Non-pigmented ciliary epithelial cell (primary cell): ENCODE data around the gene KRT24.
A peak's percentile ranks its signal among the peaks of the same experiment; 100 is the strongest.
"Not testable (repeated sequence)": the region's sequence is repeated elsewhere in the genome, so short reads cannot be mapped to it uniquely, and the experiment has no call there.

Source experiments
- DNase-seq: peaks from one replicate; pipeline ENCODE4 v3.0.0-alpha.2; 2010; ENCODE audit warnings: low read depth

Gene KRT24

DNA sequence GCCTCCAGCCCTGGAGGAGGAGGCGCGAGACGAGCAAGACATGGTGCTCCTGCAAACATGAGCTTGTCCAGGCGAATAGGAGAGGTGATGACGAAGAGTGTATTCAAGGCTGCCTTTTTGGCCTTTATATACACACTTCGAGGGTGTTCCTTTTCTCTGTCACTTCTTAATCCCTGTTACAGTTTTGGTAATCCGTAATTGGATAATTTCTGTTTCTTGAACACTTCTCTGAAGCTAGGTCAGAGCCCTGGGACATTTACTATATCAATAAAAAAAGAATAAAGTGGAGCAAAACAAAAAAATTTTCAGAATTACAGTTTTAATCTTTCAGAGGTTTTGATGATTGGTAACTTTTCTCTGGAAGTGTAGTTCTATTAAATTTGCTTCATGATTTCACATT lies at the start of gene KRT24:
KRT24 (minus strand) TSS at position 101 of the 400 bp plus-strand sequence; CDS start at position 42, 59 bp downstream.
- DNase-seq = no peak

DNA sequence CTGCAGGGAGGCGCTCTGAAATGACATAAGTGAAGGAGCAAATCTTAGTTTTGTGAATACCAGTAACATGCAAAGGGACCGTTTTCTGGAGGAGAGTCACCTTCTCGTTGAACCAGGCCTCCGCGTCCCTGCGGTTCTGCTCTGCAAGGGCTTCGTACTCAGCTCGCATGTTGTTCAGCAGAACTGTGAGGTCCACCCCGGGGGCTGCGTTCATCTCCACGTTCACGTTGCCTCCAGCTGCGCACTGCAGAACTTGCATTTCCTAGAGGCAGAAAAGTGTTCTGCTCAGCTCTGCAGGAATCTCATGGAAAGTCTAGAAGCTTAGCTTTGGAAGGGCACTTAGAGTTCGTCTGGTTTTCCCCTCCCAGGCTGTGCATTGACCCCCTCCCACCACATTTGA lies 47.5 kb upstream of the KRT24 start:
- no peak for DNase-seq

DNA sequence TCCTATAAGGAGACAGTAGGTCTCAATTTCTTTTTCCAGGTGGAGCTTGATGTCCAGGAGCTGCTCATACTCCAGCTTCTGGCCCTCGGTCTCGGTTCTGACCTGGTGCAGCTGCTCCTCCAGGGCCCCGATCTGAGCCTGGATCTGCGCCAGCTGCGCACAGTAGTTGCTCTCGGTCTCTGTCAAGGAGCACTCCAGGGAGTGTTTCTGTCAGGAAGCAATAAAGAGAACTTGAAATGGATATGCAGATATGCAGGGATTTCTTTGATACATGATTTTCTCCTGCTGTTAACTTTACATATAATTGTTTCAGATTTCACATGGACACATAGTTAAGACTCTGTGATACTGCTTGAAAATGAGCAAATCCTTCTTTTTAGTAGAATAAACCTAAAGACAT lies 46.8 kb upstream of the KRT24 start:
- no peak for DNase-seq

DNA sequence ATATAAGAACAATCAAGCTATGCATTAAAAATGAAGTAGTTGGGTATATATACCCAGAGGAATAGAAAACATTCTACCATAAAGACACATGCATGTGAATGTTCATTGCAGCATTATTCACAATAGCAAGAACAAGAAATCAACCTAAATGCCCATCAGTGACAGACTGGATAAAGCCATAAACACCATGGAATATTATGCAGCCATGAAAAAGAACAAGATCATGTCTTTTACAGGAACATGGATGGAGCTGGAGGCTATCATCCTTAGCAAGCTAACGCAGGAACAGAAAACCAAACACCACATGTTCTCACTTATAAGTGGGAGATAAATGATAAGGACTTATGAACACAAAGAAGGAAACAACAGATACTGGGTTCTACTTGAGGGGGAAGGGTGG lies 45.1 kb upstream of the KRT24 start:
- not testable (repeated sequence) for DNase-seq

DNA sequence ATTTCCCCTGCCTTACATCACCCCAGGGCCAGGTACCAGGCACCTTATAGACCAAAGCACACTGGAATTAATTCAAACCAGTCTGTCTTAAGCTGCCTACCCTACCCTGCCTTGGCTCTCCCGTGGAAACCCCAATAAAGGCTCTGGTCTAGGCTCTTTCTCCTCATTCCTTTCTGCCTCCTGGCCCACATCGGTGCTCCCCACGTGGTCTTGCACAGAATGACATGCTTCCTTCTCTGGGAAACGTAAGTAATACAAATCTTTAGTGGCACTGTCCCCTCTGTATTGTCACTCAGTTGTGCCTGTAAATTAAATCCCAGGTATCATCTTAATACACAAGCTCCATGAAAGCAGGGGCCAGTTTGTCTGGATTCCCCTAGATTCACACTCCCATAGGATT lies 35.0 kb upstream of the KRT24 start:
- DNase-seq = no peak

DNA sequence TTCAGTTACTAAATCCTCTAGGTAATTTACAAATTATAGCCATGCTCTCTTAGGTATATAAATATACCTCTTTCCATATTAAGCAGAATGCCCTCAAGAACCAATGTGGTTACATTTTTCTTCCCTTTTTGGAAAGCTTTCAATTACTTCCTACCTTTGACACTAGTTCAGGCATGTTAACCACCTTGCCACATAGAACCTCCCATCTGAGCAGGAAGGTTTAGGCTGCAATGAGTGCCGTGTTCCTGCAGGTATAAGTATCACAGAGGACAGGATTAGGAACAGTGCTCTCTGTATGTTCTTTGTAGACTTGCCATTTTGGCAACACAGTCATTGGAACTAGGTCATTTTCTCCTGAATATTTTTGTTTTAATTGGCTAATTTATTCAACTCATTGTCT lies 31.5 kb upstream of the KRT24 start:
- DNase-seq = no peak

DNA sequence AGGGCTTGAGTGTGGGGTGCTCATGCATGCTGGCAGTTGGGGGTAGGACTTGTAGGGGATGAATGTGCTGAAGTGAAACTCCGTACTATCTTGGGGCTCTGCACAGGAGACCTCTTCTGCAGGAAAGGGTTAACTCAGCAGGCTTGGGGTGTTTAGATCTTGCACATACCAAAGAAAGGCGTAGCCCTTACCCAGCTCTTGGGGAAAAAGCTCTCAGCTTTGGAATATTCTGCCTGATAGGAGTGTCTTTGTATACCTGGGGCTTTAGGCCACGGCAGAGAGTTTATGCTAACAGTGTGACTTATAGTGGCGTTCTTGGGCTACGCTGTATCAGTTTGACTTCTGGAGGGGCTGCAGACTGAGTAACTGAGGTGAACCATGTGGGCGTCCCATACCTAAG lies 30.5 kb upstream of the KRT24 start:
- no peak for DNase-seq

DNA sequence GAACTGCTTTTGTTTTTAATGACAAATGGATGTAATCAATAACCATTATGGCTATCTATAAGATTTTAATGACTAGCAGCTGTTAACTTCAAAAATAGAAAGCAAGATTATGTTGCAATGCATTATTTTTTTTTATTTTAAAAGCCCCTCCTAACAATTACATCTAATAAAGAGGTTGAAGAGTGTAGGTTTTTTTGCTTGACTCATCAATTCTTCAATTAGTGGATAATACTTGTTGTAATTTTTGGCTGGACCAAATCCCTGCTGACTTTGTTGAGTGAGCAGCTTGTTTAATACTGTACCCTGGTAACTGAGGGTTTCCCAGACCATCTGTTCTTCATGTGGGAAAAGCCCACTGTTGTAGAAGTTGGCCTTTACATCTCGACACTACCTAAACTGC lies 27.4 kb upstream of the KRT24 start:
- no peak for DNase-seq

DNA sequence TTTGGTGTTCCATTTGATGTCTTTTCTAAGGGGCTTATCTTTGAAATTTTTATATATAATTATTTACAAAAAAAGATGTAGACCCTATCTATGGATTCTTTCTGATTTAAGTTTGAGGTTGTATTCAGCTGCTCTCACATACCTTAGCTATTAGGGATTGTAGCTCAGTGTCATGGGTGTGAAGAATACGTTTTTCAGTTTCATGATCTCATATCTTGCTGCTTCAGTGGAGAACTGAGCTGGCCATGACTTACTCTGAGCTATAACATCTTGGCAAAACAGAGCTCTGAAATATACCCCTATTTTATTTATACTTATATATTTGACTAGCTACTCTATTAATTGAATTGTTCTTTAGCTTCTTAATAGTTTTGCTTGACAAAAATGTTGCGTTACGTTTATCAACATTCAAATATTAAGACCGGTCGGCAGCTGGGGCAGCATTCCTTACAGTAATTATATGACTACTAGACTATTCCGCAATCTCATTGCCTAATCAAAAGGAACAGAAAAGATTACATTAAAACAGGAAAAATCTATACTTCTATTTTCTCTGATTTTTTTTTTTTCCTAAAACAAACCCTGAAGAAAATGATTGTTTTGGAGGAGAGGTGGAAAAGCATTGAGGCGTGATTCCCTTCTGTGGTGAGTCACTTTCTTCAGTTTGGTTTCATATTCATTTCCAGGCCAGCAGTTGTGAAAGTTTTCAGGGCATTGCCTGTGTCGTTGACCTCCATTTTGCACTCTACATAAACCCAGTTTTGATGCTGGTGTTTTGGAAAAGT lies 24.1 kb upstream of the KRT24 start:
- peak; percentile 47 for DNase-seq

DNA sequence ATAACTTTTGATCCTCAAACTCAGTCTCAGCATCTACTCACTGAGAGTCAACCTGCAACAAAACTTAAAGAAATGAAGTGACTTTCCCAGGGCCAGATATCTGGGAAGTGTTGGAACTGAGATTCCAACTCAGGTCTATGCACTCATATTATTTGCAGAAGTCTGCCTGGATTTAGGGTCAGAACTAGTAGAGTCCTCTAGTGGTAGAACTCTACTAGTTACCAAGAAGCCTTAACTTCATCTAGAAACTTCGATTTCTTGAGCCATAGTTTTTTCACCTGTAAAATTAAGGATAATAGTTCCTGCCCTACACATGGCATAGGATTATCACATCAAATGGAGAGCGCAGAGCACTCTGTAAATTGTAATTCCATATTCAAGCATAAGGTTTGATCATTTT lies 23.4 kb upstream of the KRT24 start:
- no peak for DNase-seq

DNA sequence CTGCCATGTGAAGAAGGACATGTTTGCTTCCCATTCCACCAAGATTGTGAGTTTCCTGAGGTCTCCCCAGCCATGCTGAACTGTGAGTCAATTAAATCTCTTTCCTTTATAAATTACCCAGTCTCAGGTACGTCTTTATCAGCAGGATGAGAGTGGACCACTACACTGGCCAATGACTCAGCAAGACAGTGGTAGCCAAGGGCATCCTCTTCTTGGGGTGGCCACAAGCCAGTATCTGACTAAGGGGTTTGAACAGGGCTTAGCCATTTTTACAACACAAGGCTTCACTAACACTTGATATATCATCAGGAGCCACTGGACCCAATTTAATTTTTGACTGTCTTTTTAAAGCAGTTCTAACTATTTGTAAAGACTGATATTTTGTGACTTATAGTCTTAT lies 21.1 kb upstream of the KRT24 start:
- DNase-seq = no peak

DNA sequence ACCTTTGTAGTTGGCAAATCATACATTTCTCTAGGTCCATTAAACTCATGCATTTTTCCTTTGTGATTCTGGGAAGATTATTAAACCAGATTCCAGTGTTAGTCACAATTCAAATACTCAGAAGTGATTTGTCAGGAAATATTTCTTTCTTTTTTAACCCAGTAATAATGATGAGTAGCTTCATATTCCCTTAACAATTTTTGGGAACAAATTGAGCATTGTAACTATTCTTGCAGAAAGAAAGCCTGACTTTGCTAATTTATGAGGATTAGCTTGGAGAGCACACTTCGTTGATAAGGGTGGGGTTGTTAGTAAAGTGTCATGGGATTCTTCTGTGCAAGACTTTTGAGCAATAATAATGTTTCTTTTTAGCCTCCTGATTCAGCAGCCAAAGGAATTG lies 18.7 kb upstream of the KRT24 start:
- DNase-seq = no peak

DNA sequence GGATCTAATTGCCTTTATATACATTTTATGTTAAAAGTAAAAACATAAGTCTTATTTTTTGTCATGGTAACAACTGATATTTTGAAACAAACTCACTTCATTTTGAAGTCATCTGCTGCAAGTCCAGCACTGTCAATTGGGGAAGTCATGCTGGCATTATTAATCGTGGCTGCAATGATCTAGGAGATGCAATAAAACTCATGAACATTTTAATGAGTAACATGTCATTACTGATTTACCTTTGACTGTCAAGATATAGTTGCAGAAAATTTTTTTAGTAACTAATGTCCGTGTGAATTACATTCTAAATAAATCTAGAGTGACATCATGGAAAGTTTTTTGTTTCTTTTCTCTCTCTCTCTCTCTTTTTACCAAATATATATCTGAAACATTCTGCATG lies 17.3 kb upstream of the KRT24 start:
- no peak for DNase-seq

DNA sequence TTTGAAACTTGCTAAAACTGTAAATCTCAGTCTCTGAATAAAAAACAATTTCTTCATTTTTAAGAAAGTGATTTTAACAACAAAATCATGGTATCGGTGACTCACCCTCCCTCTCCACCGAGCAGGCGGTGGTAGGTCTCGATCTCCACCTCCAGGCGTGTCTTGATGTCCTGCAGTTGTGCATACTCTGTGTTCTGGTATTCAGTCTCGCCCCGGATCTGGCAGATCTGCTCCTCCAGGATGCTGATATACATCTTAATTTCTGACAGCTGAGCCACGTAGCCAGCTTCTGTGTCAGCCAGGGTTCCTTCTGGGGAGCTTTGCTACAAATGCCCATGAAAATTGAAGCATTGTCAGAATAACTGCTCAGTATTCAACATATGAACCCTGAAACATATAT lies 15.4 kb upstream of the KRT24 start:
- DNase-seq = no peak

DNA sequence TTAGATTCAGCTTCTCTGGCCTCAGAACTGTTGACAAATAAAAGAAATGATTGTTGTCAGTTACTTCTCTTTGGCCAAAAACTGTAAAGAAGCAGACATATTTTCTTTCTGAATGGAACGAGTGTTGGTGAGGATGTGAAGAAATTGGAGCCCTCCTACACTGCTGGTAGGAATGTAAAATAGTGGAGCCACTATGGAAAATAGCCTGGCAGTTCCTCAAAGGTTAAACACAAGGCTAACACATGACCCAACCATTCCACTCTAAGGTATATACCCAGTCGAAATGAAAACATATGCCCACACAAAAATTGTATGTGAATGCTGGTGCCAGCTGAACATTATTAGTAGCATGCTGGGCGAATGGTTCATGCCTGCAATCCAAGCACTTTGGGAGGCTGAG lies 14.2 kb upstream of the KRT24 start:
- DNase-seq = no peak

DNA sequence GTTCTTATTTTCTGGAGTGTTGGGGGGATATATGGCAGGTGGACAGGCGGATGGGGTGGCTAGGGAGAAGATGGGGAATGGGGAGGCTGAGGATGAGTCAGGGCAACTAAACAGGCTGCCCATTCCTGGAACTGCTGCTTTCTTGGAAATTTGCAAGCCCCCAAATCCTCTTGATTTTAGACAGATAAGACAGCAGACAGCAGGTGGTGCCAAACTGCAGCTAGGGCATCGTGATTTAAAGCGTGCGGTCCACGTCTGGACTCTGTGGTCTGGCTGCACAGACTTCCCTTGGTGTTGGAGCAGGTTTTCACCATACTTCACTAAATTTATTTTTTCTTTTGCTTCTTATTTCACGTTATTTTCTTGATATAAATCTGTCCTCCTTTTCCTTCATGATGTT lies 10.9 kb upstream of the KRT24 start:
- DNase-seq = no peak

DNA sequence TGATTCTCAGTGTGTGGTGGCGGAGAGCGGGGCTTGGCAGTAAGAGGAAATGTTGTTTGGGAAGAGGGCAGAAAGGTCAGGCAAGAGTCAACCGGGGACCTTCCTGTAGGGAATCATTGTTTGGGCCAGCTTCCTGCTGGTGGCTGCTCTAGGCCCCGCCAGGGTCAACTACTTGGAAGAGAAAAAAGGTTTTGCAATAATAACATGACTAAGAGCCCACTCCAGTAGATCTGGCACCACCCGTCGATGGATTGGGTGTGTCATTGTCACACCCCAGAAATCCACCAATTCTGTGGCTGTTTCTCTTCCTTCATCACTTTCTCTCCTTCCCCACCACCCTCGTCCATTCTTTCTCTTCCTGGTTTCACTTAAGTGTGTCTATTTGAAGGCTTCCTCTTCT lies 4.2 kb upstream of the KRT24 start:
- DNase-seq = no peak

DNA sequence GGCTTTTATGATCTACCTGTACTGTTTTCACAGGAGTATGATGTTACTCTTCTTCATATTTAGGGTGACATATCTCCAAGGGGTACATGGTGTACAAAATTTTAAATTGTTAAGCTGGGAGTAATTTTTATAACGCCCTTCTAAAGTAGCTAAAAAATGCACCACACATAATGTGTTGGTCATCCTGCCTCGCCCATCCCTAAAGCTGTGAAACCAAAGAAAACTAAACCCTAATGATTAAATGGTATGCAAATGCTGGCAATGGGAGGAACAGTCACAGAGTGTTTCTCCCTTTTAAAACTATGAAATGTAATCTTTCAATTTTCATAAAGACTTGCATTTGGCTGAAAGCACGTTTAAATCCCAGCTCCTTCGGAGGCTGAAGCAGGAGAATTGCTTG lies 2.0 kb upstream of the KRT24 start:
- no peak for DNase-seq

DNA sequence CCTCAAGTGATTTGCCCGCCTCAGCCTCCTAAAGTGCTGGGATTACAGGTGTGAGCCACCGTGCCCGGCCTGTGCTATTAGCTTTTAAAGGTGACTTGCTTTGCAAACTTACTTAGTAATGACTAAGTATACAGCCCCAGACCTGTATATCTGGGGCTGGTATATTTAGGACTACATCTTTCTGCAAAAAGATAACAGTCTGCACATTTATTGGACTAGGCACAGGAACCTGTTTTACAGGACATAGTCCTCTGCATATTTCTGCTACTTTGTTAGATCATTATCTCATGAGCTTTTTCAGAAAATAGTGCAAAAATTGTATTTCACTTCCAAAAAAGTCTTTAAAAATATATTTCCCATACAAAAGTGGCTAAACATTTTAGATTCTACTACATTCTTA lies 1.3 kb downstream of the KRT24 start:
- no peak for DNase-seq

DNA sequence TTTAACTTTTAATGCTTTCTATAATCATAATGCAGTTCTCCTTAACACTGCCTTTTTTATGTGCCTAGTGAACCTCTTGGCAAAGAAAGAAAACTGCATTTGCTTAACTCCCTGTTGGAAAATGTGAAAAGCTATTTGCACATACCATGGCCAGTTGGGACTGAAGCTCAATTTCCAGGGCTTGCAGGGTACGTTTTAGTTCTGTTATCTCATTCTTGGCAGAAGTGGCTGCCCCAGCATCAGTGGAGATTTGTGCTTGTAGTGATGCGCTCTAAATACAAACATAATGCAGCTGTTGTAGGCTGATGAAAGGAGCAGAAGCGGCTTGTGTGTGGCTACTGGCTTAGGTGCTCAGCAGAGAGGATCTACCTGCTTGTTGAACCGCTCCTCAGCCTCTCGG lies 3.7 kb downstream of the KRT24 start:
- DNase-seq = no peak

DNA sequence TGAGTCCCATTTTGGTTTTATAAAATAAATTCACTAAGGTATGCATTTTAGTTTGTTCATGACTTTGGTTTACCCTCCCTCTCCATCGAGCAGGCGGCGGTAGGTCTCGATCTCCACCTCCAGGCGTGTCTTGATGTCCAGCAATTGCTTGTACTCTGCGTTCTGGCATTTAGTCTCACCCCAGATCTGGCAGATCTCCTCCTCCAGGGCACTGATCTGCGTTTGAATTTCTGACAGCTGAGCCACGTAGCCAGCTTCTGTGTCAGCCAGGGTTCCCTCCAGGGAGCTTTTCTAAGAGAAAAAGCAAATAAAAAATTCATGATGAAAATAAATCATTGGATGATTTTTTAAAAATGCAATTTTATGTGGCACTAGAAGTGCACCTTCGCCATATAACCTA lies 4.2 kb downstream of the KRT24 start:
- DNase-seq = no peak

DNA sequence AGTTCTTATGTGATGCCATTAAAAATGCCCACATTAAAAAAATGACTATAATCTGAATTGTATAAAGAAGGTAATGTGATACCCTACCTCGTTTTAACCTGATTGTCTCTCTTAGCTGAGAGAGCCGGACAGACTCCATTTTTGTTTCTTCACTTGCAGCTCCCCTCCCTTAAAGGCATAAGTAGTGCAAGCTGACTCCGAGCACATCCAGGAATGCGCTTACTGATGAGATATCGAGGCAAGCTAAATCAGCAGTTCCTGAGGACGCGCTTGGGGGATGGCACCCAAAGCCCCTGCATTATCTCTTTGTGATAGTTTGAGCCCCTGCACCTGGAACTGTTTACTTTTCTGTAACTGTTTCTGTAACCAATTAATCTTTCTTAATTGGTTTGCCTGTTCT lies 6.3 kb downstream of the KRT24 start:
- DNase-seq = no peak

DNA sequence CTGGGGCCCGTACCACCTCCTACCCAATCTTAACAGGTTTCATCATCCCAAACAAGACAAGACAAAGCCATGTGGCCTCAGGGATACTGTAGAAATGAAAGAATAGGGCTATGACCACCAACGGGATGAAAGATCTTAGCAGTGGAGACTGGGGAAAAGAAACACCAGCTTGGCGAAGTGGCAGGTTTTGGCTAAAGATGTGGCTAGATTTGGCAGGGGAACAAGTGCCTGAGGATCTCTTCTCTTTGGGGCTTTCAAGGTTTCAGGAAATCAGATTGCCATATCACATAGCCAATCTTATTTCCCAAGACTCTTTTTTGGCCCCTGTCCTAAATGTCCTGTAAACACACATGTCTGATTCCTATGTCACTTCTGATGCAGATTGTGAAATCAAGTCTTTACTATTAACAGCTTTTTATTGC lies 6.9 kb downstream of the KRT24 start:
- DNase-seq = no peak

DNA sequence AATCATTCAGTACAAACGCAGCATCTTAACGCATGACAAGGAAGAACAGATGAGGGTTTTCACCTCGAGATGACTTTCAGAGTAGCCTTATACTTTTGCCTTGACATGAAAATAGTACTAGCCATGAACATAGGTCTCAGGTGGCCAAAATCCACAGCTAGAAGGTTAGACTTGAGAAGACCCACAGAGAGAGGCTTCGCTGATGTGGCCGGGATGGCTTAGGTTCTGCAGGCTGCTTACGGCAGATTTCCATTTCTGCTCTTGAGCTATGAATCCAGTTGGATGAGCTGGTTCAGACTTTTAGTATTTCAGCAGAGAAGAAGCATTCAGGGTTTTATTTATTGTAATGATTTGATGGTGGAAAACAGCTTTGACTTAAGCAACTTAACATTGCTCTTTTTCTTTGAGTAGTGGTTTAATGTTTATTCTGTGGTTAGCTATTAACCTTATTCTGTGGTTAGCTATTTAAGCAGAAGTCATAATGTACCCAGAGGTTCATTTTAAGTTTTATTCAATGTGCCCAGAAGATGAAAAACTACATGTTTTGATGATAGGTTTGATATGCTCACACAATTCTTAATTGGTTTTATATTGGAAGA lies 7.6 kb downstream of the KRT24 start:
- DNase-seq = no peak
